SK-N-MC (cell line): Measurements from ENCODE around the gene ITGA11.

Source experiments
- EZH2 ChIP-seq: fragments of 200-600 bp; sonication (generic); IDR thresholded peaks from one replicate; pipeline ENCODE4 v1.6.1; 2017; ENCODE audit warnings: antibody characterized with exemption
- POLR2AphosphoS5 ChIP-seq: IDR thresholded peaks from 2 replicates; pipeline ENCODE4 v1.6.1; 2012; ENCODE audit warnings: mild to moderate bottlenecking, low read depth, low read length, borderline replicate concordance

- TF ChIP-seq POLR2AphosphoS5 = no peak
- no peak for TF ChIP-seq EZH2
These were observed 28.2 kb upstream of the ITGA11 start for GRCh38 chr15:68460166-68460565.
